H1 (cell line): ENCODE results near the gene MEF2A. TPM values are rescaled to one million over a fixed set of nuclear protein-coding genes. Genes with fewer than 3 reads are reported as not detected.

ENCODE experiments used
- BACH1 ChIP-seq: IDR thresholded peaks from 2 replicates; pipeline ENCODE4 v1.6.1; 2012; ENCODE audit warnings: low read length, improper control_type of control experiment
- CHD1 ChIP-seq: IDR thresholded peaks from 2 replicates; pipeline ENCODE4 v1.6.1; 2012; ENCODE audit warnings: low read depth, low read length, improper control_type of control experiment
- CHD2 ChIP-seq: IDR thresholded peaks from 2 replicates; pipeline ENCODE4 v1.6.1; 2012; ENCODE audit warnings: low read length, improper control_type of control experiment
- FOSL1 ChIP-seq: IDR thresholded peaks from 2 replicates; pipeline ENCODE4 v1.6.1; 2011; ENCODE audit warnings: mild to moderate bottlenecking, low read depth, low read length, moderate library complexity; ENCODE audit not compliant: insufficient read depth
- GABPA ChIP-seq: IDR thresholded peaks from 2 replicates; pipeline ENCODE4 v1.6.1; 2011; ENCODE audit warnings: mild to moderate bottlenecking, low read length, moderate library complexity, borderline replicate concordance; ENCODE audit not compliant: insufficient read depth
- GTF2F1 ChIP-seq: IDR thresholded peaks from 2 replicates; pipeline ENCODE4 v1.6.1; 2012; ENCODE audit warnings: low read depth, low read length, improper control_type of control experiment, borderline replicate concordance
- SUZ12 ChIP-seq: fragments of 200-600 bp; sonication (generic); IDR thresholded peaks from 2 replicates; pipeline ENCODE4 v1.6.1; 2012; ENCODE audit warnings: mild to moderate bottlenecking, inconsistent platforms, low read length, moderate library complexity, mixed read lengths
- polyA plus RNA-seq, 7 experiments: library from polyadenylated mRNA; depleted of rRNA in 3 of 7; stranded (reverse) in 5 of 7; unstranded in 2 of 7; fragments of >200 nt in 5 of 7; fragments of 200-250 nt in 2 of 7; gene quantifications; 1 replicate in 5 of 7; 2 replicates in 1 of 7; 4 replicates in 1 of 7; pipeline versions ENCODE4 v1.2.1 to v1.2.3, GENCODE V29; 2011 to 2013; ENCODE audit warnings: missing spikeins in 2 of 7, mixed read lengths in 2 of 7
- total RNA-seq: library from RNA; stranded (reverse); fragmentation: NEBNext Ultra II Directional; extraction: Animal tissue kit (Norgen Biotek cat#: 25700); gene quantifications from 2 replicates; pipeline ENCODE4 v1.2.1, GENCODE V29; 2021

MEF2A gene
- total and polyA plus RNA-seq, 2 of the 8 experiments (the other 6 are each of a cell fraction or from before 2014, with no cell fraction given), result 15.6 to 22.5 TPM

GRCh38 chr15:99546441-99547100 is 19.2 kb upstream of the MEF2A start (continued):
- TF ChIP-seq BACH1 (no peak), GTF2F1 (no peak), CHD1 (no peak), GABPA (no peak), CHD2 (no peak), SUZ12 (no peak), FOSL1 (no peak)
- TF ChIP-seq, all 59 proteins: peak for 0
